ENCODE measurements around the gene MRPL33.

MRPL33 gene

GRCh38 chr2:27779417-27780055 lies 8.0 kb downstream of the MRPL33 start:
- no peak for DNase-seq

DNA sequence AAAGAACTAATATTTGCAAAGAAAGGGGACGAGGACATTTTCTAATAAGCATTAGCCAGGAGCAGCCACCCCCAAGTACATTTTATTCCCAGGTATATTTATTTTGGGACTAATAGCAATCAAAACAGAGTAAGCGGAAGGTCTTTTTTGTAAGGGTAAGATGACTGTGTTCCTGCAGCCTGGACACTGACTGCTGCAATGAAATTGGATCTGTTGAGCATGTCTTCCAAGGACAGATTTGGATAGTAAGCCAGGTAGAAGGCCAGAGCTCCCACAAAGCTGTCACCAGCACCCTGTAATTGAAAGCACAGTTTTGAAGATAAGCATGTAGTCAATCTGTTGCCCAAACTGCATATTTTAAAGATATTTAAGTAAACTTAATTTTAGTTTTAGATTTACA lies 10.0 kb downstream of the MRPL33 start:
- no peak for DNase-seq

GRCh38 chr2:27782701-27783100 lies 11.2 kb downstream of the MRPL33 start:
- no peak for DNase-seq

DNA sequence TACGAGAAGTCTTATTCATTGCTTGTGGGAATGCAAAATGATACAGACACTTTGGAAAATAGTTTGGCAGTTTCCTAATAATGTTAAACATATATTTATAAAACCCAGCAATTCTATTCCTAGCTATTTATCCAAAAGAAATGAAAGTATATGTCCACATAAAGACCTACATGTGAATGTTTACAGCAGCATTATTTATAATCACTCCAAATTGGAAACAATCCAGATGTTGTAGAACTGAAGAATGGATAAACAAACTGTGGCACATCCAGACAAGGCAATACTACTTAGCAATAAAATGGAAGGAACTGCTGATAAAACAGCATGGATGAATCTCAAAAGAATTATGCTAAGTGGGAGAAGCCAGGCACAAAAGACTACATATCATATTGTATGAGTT lies 19.3 kb downstream of the MRPL33 start:
- DNase-seq: no peak

GRCh38 chr2:27792759-27793158 lies 21.2 kb downstream of the MRPL33 start:
- DNase-seq: no peak

DNA sequence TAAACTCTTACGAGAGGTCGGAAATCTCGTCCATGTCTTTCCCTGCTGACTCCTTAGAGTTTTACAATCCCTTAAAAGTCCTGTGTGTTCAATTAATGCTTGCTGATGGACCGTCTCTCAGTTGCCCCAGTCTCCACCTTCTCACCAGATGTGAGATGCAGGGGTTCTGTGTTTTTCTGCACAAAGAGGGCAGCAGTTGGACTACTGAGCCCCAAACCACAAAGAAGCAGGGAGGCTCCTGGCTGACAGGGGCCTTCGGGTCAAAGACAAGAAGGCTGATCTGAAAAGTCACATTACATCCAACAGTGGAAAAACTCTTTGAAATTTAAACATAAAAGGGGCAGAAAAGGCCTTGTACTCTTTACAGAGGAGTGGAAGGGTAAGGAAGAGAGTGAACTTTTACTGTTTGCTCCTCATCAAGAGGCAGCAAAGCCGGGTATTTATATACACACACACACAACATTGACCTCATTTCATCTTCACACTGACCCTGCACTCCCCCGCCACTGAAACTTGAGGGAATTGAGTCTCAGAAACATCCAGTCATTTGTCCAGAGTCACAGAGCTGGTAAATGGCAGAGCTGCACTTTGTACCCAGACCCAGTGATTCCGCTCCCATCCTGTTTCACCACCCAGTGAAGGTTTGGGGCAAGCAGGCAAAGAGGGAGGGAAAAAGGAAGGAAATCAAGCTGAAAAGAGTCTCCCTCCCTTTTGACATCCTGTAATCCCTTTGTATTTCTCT lies 23.7 kb downstream of the MRPL33 start:
- DNase-seq: no peak

GRCh38 chr2:27795868-27796277 lies 24.4 kb downstream of the MRPL33 start:
- DNase-seq: no peak

DNA sequence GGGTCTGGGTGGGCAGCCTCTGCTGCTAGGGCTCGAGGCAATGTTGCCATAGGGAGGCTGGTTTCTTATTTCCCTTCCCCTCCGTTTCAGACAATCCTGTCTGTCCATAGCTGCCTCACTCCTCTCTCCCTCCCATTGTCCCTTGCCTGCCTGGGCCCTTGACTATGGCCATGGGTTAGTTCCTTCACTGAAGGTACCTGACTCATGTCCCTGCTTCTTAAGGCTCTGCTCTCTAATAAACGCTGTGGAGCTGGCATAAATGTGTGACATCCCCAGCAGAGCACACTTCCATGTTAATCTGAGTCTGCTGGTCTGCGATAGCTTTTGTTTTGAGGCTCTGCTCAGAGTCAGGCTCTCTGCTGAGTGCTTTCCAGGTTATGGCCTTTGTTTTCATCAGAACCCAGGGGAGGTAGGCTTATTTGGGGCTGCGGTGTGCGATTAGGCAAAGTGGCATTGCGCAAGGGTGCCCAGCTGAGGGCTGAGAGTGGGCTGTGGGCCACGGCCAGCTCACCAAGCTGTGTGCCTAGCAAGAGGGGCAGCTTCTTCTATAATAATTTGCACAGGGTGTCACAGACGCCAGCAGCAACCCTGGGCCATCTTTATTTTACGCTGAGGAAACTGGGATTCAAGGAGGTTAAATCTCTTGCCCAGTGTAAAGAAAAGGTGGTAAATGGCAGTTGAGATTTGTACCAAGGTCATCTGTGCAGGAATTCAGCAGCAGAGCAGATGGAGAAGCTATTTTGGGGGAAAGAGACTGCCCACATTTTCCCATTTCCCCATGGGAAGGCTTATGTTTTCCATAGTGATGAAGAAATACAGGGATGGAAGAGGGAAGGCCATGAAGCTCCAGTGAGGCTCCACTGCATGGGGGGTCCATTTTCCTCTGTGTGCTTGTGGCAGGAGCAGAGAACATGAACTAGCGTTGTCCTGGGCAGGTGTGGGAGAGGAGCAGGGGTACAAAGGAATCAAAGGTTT lies 25.6 kb downstream of the MRPL33 start:
- DNase-seq: no peak

DNA sequence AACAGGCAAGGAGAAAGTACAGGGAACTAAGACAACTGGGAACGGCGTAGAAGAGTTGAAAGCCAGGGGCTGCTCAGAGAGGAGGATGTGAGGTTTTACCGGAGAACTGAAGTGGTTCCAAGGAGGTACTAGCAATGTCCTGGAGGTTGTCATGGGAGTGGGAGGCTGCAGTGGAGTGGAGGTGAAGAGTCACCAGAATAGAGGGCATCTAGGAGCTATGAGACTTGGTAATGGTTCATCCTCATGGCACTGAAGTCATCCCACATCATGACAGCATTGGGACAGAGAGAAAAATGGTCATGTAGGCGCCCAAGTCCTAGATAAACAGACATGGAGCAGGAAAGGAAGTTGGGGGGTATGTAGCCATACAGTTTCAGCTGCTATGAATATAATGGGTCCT lies 26.3 kb downstream of the MRPL33 start:
- DNase-seq: no peak

DNA sequence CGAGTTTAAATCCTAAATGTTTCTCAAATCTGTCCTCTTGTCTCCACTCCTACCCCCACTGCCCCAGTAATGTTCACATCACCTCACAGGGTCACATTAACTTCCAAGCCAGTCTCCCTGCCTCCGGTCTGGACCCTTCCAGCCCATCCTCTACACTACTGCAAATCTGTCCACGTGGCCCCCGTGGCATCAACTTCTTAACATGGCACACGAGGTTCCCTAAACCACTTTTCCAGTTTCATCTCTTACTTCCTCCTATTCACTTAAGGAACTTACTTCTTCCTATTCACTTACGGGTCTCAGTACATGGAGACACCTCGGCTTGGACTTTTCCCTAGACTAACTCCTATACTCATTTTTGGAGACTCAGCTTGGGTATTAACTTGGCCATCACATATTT lies 27.0 kb downstream of the MRPL33 start:
- DNase-seq: no peak

DNA sequence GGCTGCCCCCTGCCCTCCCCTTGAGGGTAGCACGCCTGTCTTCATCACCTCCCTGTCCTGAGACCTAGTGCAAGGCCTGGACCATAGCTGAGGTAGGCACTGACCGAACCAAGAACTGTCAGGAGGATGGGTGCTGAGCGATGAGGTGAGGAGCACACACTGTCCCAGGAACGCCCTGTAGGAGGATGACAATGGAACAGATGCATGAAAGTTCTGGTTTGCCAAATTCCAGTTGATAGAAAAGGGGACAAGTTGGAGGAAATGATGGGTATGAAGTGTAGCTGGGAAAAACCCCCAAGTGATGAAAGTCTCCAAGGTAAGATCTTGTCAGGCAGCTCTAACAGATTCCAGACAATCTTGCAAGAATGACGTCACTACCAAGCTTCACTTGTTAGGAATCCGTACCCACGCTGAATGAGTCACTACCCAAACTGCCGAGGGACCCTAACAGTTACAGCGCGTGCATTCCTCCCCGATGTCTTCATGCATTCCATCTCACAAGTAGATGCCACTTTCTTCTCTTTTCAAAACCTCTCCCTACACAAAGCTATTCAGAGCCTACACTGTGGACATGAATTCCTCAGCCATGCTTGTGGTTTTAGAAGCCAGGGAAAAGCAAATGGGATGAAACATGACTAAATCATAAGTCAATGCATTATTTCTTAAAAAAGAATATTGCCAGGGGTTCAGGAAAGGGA lies 27.6 kb downstream of the MRPL33 start:
- no peak for DNase-seq

DNA sequence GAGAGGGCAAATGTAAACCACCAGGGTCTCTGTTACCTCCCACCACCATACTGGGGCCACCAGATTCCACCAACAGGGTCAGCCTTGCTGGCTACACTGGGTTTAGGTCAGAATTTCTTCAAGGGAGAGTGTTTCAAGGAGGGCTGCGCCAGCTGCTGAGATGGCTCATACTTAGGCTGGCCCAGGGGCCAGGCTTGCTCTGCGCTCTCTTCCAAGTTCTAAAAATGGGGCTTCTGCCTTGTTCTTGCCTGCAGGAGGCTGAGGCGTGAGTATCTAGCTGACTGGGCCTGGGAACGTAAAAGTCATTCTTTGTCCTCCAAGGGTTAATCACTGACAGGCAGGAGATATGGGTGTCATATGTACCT lies 28.1 kb downstream of the MRPL33 start:
- no peak for DNase-seq

DNA sequence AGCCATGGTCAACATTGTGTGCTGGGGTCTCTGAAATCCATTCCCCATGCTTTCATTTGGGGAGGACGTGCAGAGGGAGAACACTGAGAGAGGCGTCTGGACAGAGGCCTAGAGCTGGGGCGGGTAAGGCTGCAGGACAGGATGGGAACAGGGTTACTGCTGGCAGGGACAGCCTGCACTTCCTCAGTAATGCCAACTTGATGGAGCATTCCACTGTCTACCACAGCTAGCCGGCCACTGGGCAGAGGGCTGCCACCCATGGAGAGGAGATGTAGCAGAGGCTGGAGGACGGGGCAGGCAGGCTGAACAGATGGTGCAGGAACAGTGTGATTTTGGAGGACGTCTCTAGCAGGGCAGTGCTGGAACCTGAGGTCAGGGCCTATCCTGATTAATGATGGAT lies 29.3 kb downstream of the MRPL33 start:
- DNase-seq: no peak

- no peak for DNase-seq
These were observed 31.0 kb downstream of the MRPL33 start for GRCh38 chr2:27802547-27802946.

DNA sequence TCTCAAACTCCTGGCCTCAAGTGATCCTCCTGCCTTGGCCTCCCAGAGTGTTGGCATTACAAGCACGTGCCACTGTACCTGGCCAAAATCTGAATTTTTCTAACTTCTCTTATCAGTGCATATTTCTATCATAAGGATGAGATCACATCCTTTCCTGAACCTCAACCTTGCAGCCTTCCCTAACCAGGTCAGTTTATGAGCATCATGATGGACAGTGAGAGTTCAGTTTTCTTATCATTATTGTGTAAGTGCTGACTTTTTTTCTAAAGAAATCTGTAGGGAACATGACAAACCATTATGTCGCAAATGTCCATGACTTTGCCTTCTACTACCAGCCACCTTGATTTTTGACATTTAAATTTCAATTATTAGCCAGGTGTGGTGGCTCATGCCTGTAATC lies 31.5 kb downstream of the MRPL33 start:
- no peak for DNase-seq

DNA sequence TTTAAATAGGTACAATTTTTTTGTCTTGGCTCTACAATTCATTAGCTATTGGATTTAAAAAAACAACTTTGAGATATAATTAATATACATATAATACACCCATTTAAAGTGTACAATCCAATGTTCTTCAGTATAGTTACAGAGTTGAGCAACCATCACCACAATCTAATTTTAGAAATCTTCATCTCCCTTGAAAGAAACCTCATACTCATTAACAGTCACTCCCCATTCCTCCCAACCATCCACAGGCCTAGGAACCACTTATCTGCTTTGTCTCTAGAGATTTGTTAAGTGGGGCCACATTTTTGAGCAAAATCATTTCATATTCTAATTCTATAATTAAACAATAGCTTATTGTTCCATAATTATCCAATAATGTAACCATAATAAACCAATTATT lies 32.6 kb downstream of the MRPL33 start:
- DNase-seq: no peak

DNA sequence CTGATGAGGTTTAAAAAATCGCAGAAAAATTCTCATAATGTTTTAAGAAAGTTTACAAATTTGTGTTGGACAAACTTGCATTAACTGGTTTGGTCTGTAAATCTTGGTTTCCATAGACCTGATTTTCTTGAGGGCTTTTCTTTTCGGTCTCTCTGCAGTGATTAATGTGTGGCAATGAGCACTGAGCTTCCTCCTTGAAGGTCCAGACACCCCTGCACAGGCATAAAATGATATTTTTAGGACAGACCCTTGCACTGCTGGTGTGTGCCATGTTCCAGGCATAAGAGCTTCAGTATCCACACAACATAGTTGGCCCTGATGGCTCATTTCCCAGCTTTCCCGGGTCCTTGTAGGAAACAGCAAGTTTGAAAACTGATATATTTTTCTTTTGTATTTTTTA lies 33.7 kb downstream of the MRPL33 start:
- DNase-seq: no peak

DNA sequence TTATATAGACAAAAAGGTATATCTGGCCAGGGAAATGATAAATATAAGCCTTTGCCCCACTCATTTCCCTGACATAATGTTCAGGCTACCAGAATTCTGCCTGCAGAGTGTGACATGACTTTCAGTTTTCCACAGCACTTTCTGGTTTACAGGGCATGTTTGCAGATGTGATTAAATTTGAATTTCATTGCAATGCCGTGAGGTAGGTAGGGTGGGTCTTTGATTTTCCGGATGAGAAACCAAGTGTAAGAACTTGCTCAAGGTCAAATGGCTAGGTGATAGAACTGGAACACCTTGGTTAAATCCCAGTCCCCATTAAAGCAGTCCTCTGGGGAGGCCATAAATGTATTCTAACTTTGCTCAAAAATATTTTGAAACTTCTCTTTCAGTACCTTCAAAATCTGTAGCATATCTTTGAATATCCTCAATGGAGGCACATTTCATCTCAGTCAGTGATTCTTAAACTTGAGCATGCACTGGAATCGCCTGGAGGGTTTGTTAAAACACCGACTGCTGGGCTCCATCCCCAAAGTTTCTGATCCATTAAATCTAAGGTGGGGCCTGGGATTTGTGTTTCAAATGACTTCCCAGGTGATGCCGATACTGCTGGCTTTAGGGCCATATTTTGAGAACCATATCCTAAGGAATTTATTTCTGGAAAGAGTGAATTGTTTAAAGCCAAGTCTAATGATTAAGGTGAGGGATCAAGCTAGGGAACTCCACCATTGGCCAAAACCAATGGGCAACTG lies 35.0 kb downstream of the MRPL33 start:
- no peak for DNase-seq

DNA sequence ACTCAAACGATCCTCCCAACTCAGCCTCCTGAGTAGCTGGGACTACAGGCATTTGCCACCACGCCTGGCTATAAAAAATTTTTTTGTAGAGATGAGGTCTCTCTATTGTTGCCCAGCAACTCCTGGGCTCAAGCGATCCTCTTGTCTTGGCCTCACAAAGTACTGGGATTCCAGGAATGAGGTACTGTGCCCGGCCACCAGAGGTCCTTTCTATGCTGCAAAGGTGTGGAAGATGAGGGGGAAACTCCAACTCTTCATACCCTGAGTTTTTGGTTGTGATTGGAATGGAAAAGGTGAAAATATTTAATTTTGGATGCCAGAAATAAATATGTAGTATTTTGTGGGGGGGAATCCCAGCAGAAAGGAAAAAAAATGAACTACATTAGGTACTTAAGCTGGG lies 36.0 kb downstream of the MRPL33 start:
- no peak for DNase-seq

DNA sequence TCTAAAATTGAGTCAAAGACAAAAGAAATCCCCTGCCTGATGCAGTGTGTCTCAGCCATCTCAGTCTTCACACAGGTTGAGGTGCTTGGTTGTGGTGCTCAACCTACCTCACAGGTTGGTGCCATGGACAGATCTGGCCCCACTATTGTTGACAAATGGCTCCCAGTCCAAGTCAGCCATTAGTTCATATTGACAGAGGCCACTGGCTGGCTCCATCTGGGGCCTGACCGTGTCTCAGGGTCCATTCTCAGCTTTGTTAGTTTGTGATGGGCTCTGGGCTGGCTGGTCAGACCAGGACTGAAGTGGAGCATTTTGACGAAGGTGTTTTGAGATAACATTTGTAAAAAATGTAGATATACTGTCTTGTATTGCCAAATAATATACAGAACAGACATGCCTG lies 36.9 kb downstream of the MRPL33 start:
- DNase-seq: no peak

DNA sequence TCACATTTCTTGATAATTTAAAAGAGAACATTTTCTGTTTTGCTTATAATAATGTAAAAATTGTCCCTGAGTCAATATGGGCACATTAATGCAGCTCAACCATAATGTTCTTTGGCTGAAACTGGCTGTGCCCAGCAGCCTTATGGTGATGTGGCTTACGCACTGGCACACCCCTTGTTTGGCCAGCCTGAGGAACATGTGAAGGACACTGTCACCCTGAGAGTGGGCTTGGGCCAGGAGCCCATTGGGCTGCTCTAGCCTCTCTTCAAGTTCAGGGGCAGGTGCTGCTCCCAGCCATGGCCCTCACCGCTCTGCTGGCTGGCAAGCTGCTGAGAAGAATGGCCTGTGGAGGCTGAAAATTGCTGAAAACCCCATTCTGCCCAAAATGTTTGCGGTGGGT lies 37.5 kb downstream of the MRPL33 start:
- DNase-seq: no peak

DNA sequence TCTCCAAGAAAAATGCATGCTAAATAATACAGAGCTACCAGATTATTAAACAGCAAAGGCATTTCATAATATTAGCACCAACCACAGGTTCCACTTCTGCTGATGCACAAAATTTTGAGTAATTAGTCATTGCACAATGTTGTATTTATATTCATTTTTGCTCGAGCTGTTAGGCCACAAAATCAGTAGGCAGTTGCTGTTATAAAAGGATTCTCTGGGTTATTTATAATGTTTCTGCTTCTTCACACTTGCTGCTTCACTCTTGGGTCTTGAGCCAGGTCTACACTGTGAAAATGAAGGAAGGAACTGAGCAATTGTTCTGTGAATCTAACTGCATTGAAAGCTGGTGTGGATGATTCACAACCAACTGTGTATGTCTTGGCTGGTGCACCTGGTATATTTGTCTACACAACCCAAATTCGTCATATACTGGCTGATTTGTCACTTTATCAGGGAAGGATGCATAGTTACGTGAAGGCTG lies 38.3 kb downstream of the MRPL33 start:
- DNase-seq: no peak
